Measurements from ENCODE around the gene TMEM238L.

Gene TMEM238L

DNA sequence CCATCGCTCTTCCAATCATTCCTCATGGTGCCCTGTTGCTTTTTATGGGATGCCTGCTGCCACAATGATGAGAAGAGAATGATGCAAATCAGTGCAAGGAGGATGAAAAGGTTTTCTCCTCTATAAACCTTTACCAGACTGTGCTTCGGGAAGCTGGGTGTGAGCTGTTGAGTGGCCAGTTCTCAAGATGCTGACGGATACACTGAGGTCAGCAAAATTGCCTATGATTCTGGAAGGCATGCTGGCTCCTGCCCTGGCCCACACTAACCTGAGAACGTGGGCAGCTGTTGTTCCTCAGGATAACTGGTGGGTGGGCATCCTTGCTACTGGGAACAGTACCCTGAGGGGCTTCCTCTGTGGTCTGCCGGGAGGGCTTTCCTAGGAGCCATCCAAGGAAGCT lies 34.8 kb upstream of the TMEM238L start:
- TF ChIP-seq, protein P1, sequence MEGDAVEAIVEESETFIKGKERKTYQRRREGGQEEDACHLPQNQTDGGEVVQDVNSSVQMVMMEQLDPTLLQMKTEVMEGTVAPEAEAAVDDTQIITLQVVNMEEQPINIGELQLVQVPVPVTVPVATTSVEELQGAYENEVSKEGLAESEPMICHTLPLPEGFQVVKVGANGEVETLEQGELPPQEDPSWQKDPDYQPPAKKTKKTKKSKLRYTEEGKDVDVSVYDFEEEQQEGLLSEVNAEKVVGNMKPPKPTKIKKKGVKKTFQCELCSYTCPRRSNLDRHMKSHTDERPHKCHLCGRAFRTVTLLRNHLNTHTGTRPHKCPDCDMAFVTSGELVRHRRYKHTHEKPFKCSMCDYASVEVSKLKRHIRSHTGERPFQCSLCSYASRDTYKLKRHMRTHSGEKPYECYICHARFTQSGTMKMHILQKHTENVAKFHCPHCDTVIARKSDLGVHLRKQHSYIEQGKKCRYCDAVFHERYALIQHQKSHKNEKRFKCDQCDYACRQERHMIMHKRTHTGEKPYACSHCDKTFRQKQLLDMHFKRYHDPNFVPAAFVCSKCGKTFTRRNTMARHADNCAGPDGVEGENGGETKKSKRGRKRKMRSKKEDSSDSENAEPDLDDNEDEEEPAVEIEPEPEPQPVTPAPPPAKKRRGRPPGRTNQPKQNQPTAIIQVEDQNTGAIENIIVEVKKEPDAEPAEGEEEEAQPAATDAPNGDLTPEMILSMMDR (IDR thresholded peaks at IDR 0.05): no peak
- H3K4me1 ChIP-seq (ENCODE audit: control insufficient read depth in 1 of 2, insufficient read depth in 1 of 2, low read depth in 1 of 2, low read length in 1 of 2): no peaks in the 10 kb centered on the region
- no peak overlapping the region for H3K27ac ChIP-seq
- no peaks in the 10 kb centered on the region for H3K9me3 ChIP-seq
- no peak overlapping the region for H3K4me3 ChIP-seq (ENCODE audit: low read depth in 1 of 2, low read length in 1 of 2)
- H3K27me3 ChIP-seq: no peaks in the 10 kb centered on the region
- H3K36me3 ChIP-seq: no peaks in the 10 kb centered on the region

DNA sequence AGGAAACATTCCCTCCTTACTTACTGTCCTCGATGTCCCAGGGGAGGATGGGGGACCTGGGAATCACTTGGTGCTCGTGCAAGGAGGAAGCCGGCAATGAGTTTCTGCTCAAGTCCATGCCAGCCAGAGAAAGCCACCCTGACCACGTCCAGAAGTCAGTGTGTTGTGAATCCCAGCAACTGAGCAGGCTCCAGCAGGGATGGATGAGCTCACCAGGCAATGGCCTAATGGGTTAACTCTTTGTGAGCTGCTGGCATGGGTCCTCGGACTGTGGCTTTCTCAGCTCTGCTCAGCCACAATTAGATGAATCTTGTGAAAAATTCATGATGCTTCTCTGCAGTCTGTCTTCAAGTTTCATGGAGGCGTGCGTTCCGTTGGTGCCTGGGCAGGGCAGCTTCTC lies 34.0 kb upstream of the TMEM238L start, which contains the start of gene PIRT:
TSS of gene PIRT (minus strand) at position 167 of the 400 bp plus-strand sequence. CDS start 12,442 bp downstream, outside the sequence.
- H3K36me3 ChIP-seq: no peaks in the 10 kb centered on the region
- H3K4me1 ChIP-seq (ENCODE audit: control insufficient read depth in 1 of 2, insufficient read depth in 1 of 2, low read depth in 1 of 2, low read length in 1 of 2): no peaks in the 10 kb centered on the region
- no peaks in the 10 kb centered on the region for H3K9me3 ChIP-seq
- no peaks in the 10 kb centered on the region for H3K27me3 ChIP-seq
- no peak within 1 kb of the TSS for H3K4me3 ChIP-seq (ENCODE audit: low read depth in 1 of 2, low read length in 1 of 2)
- H3K27ac ChIP-seq: no peak within 1 kb of the TSS
- TF ChIP-seq, protein P1 (IDR thresholded peaks at IDR 0.05): no peak

DNA sequence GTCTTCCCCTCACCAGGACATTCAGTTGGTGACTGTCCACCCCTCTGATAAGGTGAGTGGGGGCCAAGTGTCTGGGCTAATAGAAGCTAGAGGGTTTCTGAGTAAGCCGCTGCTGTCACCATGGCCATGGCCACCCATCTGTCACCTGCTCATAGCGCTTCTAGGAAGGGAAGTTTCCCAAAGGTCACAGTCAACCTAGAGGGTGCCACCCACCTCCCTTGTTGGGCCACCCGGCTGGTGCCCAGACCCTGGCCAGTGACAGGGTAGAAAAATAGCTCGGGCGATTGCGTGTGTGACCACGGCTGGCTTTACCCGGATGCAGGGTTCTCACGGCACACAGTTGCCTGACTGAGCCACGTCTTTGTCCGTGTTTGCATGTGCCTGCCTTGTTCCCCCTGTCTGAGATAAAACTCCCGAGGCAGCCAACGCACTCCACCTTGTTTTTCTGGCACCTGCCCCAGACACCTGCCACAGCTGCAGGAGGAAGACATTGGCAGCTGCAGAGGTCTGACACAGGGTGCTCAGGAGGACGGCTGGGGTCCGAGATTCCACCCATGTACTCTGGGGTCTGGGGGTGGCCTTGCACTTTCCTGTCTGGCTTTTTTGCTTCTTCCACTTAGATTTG lies 33.2 kb upstream of the TMEM238L start:
- TF ChIP-seq, protein P1 (IDR thresholded peaks at IDR 0.05): no peak
- no peak overlapping the region for H3K4me3 ChIP-seq (ENCODE audit: low read depth in 1 of 2, low read length in 1 of 2)
- no peak overlapping the region for H3K27ac ChIP-seq

DNA sequence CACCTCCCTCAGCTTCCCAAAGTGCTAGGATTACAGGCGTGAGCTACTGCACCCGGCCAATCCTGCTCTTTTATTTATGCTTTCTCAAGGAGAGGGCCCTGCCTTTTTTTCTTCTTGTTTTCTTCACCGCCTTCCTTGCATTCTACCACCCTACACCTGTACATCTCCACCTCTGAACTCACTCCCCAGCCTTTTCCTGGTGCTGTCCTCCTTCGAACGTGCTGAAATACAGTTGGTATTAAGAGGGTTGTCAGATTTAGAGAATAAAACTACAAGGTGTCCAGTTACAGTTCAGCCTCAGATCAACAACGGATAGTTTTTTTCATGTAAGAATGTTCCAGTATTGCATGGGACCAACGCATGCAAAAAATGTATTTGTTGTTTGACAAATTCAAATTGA lies 32.2 kb upstream of the TMEM238L start:
- Histone ChIP-seq H3K36me3 (no peaks in the 10 kb centered on the region), H3K4me1 (ENCODE audit: control insufficient read depth in 1 of 2, insufficient read depth in 1 of 2, low read depth in 1 of 2, low read length in 1 of 2) (no peaks in the 10 kb centered on the region), H3K27ac (no peak overlapping the region), H3K4me3 (ENCODE audit: low read depth in 1 of 2, low read length in 1 of 2) (no peak overlapping the region), H3K27me3 (no peaks in the 10 kb centered on the region), H3K9me3 (no peaks in the 10 kb centered on the region)
- TF ChIP-seq, protein P1 (IDR thresholded peaks at IDR 0.05): no peak

More for the DNA sequence above, 33.2 kb upstream of the TMEM238L start:
- Histone ChIP-seq H3K4me1 (ENCODE audit: control insufficient read depth in 1 of 2, insufficient read depth in 1 of 2, low read depth in 1 of 2, low read length in 1 of 2) (no peaks in the 10 kb centered on the region), H3K27me3 (no peaks in the 10 kb centered on the region), H3K36me3 (no peaks in the 10 kb centered on the region), H3K9me3 (no peaks in the 10 kb centered on the region)

DNA sequence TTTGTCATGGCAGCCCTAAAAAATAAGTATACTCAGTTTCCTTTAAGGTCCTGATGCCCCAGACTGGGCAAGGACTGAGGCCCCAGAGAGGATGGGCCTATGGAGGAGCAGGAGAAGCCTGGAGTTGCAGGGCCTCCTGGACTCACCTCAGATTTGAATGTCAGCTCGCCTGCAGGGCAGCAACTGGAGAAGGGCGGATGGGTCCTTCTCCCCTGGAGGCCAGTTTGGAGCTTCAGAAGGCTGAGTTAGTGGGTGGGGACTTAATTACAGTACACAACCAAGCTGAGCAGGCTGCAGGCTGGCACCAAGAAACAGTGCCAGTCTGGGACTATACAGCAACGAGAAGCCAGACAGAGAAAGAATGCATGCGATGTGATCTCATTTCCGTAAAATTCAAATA lies 27.8 kb upstream of the TMEM238L start:
- Histone ChIP-seq H3K4me1 (ENCODE audit: control insufficient read depth in 1 of 2, insufficient read depth in 1 of 2, low read depth in 1 of 2, low read length in 1 of 2) (no peaks in the 10 kb centered on the region), H3K27me3 (peaks cover 4% of the 10 kb centered on the region), H3K9me3 (no peaks in the 10 kb centered on the region), H3K27ac (no peak overlapping the region), H3K36me3 (no peaks in the 10 kb centered on the region), H3K4me3 (ENCODE audit: low read depth in 1 of 2, low read length in 1 of 2) (no peak overlapping the region)
- TF ChIP-seq, protein P1 (IDR thresholded peaks at IDR 0.05): no peak
